Putamen (tissue), 1 donor: Measurements from ENCODE around the gene WASF2.
"Not testable (repeated sequence)": the region's sequence is repeated elsewhere in the genome, so short reads cannot be mapped to it uniquely, and the experiment has no call there.

Source experiments
- DNase-seq: peaks from one replicate; pipeline ENCODE4 v3.0.0-alpha.2; 2016; ENCODE audit warnings: low spot score

Gene WASF2

GRCh38 chr1:27496604-27497155 lies 6.7 kb upstream of the WASF2 start:
- DNase-seq, result no peak

DNA sequence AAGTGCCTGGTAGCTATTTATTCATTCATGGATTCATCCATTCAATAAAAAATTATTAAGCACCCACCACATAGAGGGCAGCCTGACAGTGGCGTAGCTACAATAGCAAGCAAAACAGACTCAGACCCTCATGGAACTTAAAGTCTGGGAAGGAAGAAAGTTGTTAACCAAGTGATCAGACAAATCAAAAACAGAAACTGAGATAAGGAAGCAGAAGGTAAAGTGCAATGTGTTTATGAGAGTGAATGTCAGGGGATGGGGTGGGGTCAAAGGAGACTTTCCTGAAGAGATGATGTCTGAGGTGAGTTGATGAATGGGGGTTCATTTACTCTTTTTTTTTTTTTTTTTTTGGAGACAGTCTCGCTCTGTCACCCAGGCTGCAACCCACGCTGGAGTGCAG lies 2.8 kb upstream of the WASF2 start:
- DNase-seq, result no peak

- peak; percentile 70 for DNase-seq
Measured at GRCh38 chr1:27491748-27492700, 2.1 kb upstream of the WASF2 start.

- DNase-seq, result no peak
Measured at GRCh38 chr1:27489501-27489972, 430 bp downstream of the WASF2 start.

DNA sequence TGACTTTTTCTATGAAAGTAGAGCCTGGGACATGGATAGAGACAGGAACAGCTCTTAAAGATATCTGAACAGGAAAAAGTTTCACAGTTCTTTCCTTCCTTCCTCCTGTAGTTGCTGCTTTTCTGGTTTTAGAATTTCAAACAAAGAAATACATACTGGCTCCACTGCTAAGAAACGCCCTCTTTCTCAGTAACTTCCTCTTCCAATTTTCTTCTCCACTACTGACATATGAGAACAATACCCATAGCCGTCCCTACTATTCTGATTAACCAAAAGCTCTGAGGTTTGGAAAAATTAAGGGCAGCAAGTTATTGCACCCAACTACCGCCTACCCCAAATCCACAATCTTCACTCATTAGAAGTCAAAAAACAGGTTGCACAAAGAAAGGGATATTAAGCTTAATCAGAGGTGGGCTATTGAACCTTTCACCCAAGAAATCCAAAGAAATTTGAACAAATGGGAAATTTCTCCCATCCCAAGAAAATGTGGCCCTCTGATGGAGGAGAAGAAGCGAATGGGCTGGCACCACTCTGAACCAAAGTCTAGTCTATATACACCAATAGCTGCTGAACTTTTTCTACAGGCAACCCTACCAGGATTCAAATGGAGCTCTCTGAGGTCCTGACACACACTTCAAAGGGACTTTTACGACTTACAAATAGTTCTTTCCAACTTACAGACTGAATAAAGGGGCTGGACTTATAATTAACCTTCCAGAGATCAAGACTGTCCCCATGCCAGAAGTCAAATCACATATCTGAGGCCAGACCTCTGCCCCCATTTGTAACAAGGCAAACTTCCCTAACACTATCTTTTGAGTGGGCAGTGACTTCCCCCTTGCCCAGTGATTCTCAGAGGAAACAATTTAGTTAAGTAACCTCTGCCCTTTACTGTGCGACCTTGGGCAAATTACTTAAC lies 1.7 kb downstream of the WASF2 start:
- DNase-seq, result no peak

- no peak for DNase-seq
Measured at GRCh38 chr1:27485363-27485762, 4.6 kb downstream of the WASF2 start.

DNA sequence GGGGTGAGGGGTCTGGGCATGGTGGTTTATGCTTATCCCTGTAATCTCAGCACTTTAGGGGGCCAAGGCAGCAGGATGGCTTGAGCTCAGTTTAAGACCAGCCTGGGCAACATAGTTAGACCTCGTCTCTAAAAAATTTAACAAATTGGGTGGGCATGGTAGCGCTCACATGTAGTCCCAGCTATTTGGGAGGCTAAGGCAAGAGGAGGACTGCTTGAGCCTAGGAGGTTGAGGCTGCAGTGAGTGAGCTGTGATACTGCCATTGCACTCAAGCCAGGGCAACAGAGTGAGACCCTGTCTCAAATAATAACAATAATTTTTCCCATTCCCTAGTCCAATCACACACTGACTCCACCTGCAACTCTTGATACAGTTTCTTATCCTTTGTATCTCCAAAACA lies 6.3 kb downstream of the WASF2 start:
- DNase-seq, result no peak

DNA sequence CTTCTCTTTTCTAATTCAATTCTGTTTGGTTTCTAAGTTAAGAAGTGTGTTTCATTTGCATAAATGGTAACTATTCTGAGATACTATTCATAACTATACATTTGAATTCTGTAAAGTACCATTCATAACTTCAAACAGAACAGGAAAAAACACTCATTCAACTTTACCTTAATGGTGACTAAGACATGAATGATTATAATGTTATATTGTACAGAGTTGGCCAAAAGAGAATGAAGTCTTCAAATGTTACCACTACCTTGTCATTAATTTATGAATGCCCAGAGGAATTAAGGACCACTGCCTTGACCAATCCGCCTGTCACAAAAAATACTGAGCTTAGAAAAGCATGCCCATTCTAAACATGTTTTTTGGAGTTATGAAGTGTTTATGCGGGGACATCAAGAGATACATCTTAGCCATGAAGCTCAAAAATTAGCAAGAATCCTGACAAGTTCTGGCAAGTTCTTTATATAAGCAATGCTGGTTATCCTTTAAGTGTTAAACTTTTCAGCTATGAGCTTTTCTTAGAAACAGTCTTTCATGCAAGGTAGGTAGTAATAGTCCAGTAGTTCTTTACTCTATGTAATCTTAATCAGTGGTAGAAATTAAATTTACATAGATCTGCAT lies 7.9 kb downstream of the WASF2 start:
- no peak for DNase-seq

- DNase-seq, result no peak
Measured at GRCh38 chr1:27478098-27478497, 11.9 kb downstream of the WASF2 start.

DNA sequence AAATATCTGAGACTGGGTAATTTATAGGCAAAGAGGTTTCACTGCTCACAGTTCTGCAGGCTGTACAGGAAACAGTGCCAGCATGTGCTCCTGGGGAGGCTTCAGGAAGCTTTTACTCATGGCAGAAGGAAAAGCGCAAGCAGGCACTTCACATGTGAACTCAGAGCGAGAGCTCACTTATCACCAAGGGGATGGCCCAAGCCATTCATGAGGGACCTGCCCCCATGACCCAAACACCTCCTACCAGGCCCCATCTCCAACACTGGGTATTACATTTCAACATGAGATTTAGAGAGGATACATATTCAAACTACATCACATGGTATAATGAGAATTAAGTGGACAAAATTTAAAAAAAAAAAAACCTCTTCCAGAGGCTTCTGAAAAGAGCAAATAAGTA lies 13.7 kb downstream of the WASF2 start:
- DNase-seq, result no peak

GRCh38 chr1:27475720-27476119 lies 14.2 kb downstream of the WASF2 start:
- no peak for DNase-seq

DNA sequence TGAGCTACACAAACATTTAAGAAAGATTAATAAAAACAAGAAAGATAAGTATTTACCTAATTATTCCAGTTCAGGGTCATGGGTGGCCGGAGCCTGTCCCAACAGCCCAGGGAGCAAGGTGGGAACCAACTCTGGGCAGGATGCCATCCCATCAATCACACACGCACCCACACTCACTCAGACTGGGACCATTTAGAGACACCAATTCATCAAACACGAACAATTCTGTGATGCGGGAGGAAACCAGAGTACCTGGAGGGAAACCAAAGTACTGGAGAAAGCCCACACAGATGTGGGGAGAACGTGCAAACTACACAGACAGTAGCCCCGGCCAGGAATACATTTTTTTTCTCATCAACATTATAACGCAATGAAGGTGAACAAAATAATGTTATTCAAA lies 16.2 kb downstream of the WASF2 start:
- DNase-seq, result no peak

GRCh38 chr1:27472098-27472497 lies 17.9 kb downstream of the WASF2 start:
- DNase-seq, result not testable (repeated sequence)

- no peak for DNase-seq
Measured at GRCh38 chr1:27471477-27471876, 18.5 kb downstream of the WASF2 start.

DNA sequence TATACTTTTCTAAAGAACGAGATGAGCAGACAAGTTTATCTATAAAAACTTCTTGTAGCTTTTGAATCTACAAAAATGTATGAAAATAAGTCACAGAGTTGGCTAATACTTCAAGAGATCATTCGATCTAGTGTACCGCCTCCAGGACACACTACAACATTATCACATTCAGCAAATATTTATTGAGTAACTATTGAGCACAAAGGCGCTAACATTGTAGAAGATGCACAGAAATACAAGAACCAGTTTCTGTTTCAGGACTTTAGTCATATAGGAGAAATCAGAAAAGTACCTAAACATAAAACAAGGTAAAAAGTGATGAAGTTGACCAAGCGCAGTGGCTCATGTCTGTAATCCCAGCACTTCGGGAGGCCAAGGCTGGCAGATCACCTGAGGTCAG lies 20.6 kb downstream of the WASF2 start:
- DNase-seq, result no peak

DNA sequence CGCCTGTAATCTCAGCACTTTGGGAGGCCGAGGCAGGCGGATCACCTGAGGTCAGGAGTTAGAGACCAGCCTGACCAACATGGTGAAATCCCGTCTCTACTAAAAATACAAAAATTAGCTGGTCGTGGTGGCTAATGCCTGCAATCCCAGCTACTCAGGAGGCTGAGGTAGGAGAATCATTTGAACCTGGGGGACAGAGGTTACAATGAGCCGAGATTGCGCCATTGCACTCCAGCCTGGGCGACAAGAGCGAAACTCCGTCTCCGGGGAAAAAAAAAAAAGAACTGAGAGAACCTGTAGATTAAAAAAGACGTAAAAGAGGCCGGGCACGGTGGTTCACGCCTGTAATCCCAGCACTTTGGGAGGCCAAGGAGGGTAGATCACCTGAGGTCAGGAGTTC lies 21.6 kb downstream of the WASF2 start:
- DNase-seq, result not testable (repeated sequence)

- no peak for DNase-seq
Measured at GRCh38 chr1:27464926-27465647, 24.9 kb downstream of the WASF2 start.

DNA sequence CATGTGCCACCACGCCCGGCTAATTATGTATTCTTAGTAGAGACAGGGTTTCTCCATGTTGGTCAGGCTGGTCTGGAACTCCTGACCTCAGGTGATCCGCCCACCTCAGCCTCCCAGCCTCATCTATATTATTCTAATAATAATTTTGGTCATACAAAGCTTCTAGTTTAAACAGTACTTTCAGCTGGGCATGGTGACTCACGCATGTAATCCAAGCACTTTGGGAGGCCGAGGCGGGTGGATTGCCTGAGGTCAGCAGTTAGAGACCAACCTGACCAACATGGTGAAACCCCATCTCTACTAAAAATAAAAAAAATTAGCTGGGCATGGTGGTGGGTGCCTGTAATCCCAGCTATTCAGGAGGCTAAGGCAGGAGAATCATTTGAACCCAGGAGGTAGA lies 26.1 kb downstream of the WASF2 start:
- not testable (repeated sequence) for DNase-seq

- DNase-seq, result not testable (repeated sequence)
Measured at GRCh38 chr1:27458521-27458920, 31.4 kb downstream of the WASF2 start.

- no peak for DNase-seq
Measured at GRCh38 chr1:27455139-27455811, 34.7 kb downstream of the WASF2 start.

DNA sequence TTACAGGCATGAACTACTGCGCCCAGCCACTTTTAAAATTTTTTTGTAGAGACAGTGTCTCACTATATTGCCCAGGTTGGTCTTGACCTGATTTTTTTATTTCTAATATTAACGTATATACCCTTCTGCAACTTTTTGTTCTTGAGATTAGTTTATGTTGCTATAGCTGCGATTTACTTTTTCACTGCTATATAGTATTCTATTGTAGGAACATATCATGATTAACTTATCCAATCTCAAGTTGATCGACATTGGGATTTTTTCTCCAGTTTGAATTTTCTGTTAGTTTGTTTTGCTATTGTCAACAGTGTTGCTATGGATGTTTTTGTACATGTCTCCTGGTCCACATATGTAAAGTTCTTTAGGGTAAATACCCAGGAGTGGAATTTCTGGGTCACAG lies 35.4 kb downstream of the WASF2 start:
- DNase-seq, result no peak
